GM12878 (cell line): ENCODE measurements around the gene TARDBP. TPM values are rescaled to one million over a fixed set of nuclear protein-coding genes. Genes with fewer than 3 reads are reported as not detected.

Experiments
- ATF7 ChIP-seq: fragments of 450-650 bp; IDR thresholded peaks from 2 replicates; pipeline ENCODE4 v1.6.1; 2016; ENCODE audit warnings: low read depth, mild to moderate bottlenecking
- BCL11A ChIP-seq: IDR thresholded peaks from 2 replicates; pipeline ENCODE4 v1.6.1; 2011; ENCODE audit warnings: low read depth, low read length
- BRCA1 ChIP-seq: IDR thresholded peaks from 2 replicates; pipeline ENCODE4 v1.6.1; 2011; ENCODE audit warnings: low read depth, low read length, improper control_type of control experiment
- CBFB ChIP-seq: IDR thresholded peaks from 2 replicates; pipeline ENCODE4 v1.6.1; 2016; ENCODE audit warnings: antibody characterized with exemption, low read depth
- CREM ChIP-seq: IDR thresholded peaks from 2 replicates; pipeline ENCODE4 v1.6.1; 2014; ENCODE audit warnings: antibody characterized with exemption, low read depth
- ETV6 ChIP-seq, 2 experiments: fragments of 450-650 bp in 1 of 2; IDR thresholded peaks in 1 of 2; conservative IDR thresholded peaks in 1 of 2; 2 replicates each; pipeline ENCODE4 v1.6.1; 2014; ENCODE audit warnings: antibody characterized with exemption in 1 of 2, borderline replicate concordance in 1 of 2, low read depth in 1 of 2, mild to moderate bottlenecking in 1 of 2, moderate library complexity in 1 of 2
- GABPA ChIP-seq: IDR thresholded peaks from 2 replicates; pipeline ENCODE4 v1.6.1; 2014; ENCODE audit warnings: antibody characterized with exemption, low read depth, mild to moderate bottlenecking, inconsistent platforms
- HSF1 ChIP-seq: fragments of 150-350 bp; IDR thresholded peaks from 2 replicates; pipeline ENCODE4 v1.6.1; 2014; ENCODE audit warnings: mild to moderate bottlenecking, low read depth, low read length
- IRF5 ChIP-seq: fragments of 450-650 bp; IDR thresholded peaks from 2 replicates; pipeline ENCODE4 v1.6.1; 2017; ENCODE audit warnings: borderline replicate concordance
- JUND ChIP-seq: IDR thresholded peaks from 2 replicates; pipeline ENCODE4 v1.6.1; 2012; ENCODE audit warnings: low read depth, mild to moderate bottlenecking, low read length, improper control_type of control experiment, moderate library complexity
- MEF2A ChIP-seq: IDR thresholded peaks from 2 replicates; pipeline ENCODE4 v1.6.1; 2011; ENCODE audit warnings: low read depth, mild to moderate bottlenecking, low read length, moderate library complexity; ENCODE audit not compliant: insufficient read depth
- MTA2 ChIP-seq: fragments of 450-650 bp; IDR thresholded peaks from 2 replicates; pipeline ENCODE4 v1.6.1; 2016; ENCODE audit warnings: low read depth, mild to moderate bottlenecking, moderate library complexity
- MTA3 ChIP-seq: IDR thresholded peaks from 2 replicates; pipeline ENCODE4 v1.6.1; 2012; ENCODE audit warnings: low read length, inconsistent platforms, borderline replicate concordance
- NFYA ChIP-seq: IDR thresholded peaks from 2 replicates; pipeline ENCODE4 v1.6.1; 2011; ENCODE audit warnings: low read depth, mild to moderate bottlenecking, low read length, improper control_type of control experiment, borderline replicate concordance
- PAX5 ChIP-seq: IDR thresholded peaks from 2 replicates; pipeline ENCODE4 v1.6.1; 2011; ENCODE audit warnings: low read depth, low read length, borderline replicate concordance
- PBX3 ChIP-seq: IDR thresholded peaks from 2 replicates; pipeline ENCODE4 v1.6.1; 2011; ENCODE audit warnings: mild to moderate bottlenecking, low read depth, low read length, moderate library complexity; ENCODE audit not compliant: insufficient replicate concordance
- PML ChIP-seq: IDR thresholded peaks from 2 replicates; pipeline ENCODE4 v1.6.1; 2012; ENCODE audit warnings: low read length, inconsistent platforms
- POU2F2 ChIP-seq: IDR thresholded peaks from 3 replicates; pipeline ENCODE4 v1.6.1; 2011; ENCODE audit warnings: low read depth, mild to moderate bottlenecking, low read length, borderline replicate concordance
- SMC3 ChIP-seq: IDR thresholded peaks from 2 replicates; pipeline ENCODE4 v1.6.1; 2011; ENCODE audit warnings: low read length, improper control_type of control experiment, borderline replicate concordance
- TCF7 ChIP-seq: IDR thresholded peaks from 2 replicates; pipeline ENCODE4 v1.6.1; 2014; ENCODE audit warnings: antibody characterized with exemption, borderline replicate concordance
- polyA plus RNA-seq, 11 experiments: library from polyadenylated mRNA; depleted of rRNA in 4 of 11; unstranded in 6 of 11; stranded (reverse) in 5 of 11; fragments of >200 nt; fragmentation: Nextera tagmentation in 4 of 11; fragmentation: Illumina TruSeq in 1 of 11; extraction: Ambion mirVana in 4 of 11; extraction: Trizol in 1 of 11; gene quantifications; 1 replicate in 1 of 11; 2 replicates in 10 of 11; pipeline versions ENCODE4 v1.2.1 to v1.2.3, GENCODE V29; 2011 to 2016; ENCODE audit warnings: inconsistent platforms in 2 of 11, missing spikeins in 2 of 11, low read depth in 1 of 11
- total RNA-seq, 4 experiments: library from RNA; depleted of rRNA in 3 of 4; stranded (reverse); fragments of >200 nt in 3 of 4; fragmentation: Illumina TruSeq in 1 of 4; extraction: Trizol in 1 of 4; gene quantifications; 2 replicates each; pipeline versions ENCODE4 v1.2.1 to v1.2.3, GENCODE V29; 2013 to 2021
- TF ChIP-seq, protein P1 (sequence below): IDR thresholded peaks from 2 replicates; pipeline ENCODE4 v1.6.1; 2011; ENCODE audit warnings: low read depth, low read length, improper control_type of control experiment, borderline replicate concordance
- TF ChIP-seq, protein P2 (sequence below): IDR thresholded peaks from 2 replicates; pipeline ENCODE4 v1.6.1; 2012; ENCODE audit warnings: low read length, inconsistent platforms

TARDBP gene
- total and polyA plus RNA-seq, 10 of the 15 experiments (the other 5 are each of a cell fraction or from before 2014, with no cell fraction given): 55.6 to 318 (median 192) TPM

DNA sequence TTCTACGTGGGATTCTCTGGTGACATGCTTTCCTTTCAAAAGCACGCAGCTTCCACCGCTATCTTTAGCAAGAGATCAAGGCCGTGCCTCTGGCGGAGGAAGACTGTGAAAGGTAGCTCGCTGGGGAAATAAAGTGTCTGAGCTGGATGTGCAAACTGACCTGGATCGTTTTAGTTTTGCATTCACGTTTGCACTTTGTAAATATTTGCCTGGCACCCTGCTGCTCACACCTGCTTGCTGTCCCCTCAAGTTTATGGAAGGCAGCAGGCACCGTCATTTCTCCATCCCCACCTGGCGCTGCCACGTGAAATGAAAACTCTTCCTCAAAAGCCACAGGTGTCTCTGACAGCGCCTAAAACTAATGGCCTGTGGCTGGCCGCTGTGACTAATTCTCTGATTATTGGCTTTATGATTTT is 44.0 kb upstream of the TARDBP start (continued):
- TF ChIP-seq BRCA1 (no peak), CREM (peak; percentile 60; the same call in 1 of the 2 replicates), MTA3 (peak; percentile 34; the same call in 1 of the 2 replicates), GABPA (0 out of 2 replicates have a peak, but pooled peaks have one; percentile 36), PML (0 out of 2 replicates have a peak, but pooled peaks have one; percentile 54), NFYA (no peak), ATF7 (peak; percentile 49), ETV6 (conservative IDR thresholded peaks at IDR 0.05 in 1 of 2, IDR thresholded peaks at IDR 0.05 in 1 of 2; ENCODE audit: borderline replicate concordance in 1 of 2, low read depth in 1 of 2) (peak in 1 of 2 experiments; percentile 47; a peak in 1 of 4 replicates), MTA2 (peak; percentile 89), HSF1 (no peak), BCL11A (peak; percentile 87), CBFB (peak; percentile 73), IRF5 (no peak), PBX3 (peak; percentile 69), SMC3 (no peak), JUND (0 out of 2 replicates have a peak, but pooled peaks have one; percentile 31), PAX5 (peak; percentile 73; the same call in 1 of the 2 replicates), MEF2A (0 out of 2 replicates have a peak, but pooled peaks have one; percentile 61), TCF7 (peak; percentile 11; the same call in 1 of the 2 replicates), POU2F2 (peak; percentile 40; the same call in 1 of the 3 replicates)
- TF ChIP-seq, protein P1, sequence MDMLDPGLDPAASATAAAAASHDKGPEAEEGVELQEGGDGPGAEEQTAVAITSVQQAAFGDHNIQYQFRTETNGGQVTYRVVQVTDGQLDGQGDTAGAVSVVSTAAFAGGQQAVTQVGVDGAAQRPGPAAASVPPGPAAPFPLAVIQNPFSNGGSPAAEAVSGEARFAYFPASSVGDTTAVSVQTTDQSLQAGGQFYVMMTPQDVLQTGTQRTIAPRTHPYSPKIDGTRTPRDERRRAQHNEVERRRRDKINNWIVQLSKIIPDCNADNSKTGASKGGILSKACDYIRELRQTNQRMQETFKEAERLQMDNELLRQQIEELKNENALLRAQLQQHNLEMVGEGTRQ: no peak
- TF ChIP-seq, protein P2, sequence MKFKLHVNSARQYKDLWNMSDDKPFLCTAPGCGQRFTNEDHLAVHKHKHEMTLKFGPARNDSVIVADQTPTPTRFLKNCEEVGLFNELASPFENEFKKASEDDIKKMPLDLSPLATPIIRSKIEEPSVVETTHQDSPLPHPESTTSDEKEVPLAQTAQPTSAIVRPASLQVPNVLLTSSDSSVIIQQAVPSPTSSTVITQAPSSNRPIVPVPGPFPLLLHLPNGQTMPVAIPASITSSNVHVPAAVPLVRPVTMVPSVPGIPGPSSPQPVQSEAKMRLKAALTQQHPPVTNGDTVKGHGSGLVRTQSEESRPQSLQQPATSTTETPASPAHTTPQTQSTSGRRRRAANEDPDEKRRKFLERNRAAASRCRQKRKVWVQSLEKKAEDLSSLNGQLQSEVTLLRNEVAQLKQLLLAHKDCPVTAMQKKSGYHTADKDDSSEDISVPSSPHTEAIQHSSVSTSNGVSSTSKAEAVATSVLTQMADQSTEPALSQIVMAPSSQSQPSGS: peak; percentile 69; the same call in 1 of the 2 replicates
